ENCODE results near the gene RAB27B. TPM values are rescaled to one million over a fixed set of nuclear protein-coding genes. Genes with fewer than 3 reads are reported as not detected.

Gene RAB27B
- total and polyA plus RNA-seq, 8 donors, result 1.8 to 102 (median 17.0) TPM

DNA sequence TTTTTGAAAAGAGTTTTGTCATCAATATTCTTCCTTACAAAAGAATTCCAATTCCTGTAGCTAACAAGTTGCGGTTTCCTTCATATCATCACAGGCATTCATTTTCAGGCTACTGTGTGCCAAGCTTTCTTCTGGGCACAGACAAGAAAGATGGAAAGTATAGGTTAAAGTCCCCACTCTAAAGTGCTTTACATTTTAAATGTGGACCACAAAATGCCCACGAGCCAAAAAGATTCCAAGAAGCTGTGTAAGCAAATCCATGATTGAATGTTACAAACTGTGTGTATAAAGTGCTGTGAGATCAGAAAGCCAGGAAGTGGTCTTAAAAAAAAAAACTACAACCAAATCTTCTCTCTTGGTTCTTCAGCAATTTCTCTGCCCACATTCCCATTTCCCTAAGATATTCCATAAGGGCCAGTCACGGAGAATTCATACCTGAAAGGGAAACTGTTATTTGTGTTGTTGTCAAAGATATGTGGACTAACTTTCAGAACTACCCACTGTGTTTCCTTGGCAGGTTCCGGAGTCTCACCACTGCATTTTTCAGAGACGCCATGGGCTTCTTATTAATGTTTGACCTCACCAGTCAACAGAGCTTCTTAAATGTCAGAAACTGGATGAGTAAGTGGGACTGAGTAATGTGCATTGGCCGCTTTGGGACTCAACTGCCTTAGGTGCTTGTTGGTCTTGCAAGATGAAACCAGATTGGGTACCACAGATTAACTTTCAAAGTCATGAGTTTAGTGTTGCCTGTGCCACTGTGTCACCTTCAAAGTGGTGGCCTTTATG, 55.7 kb downstream of the RAB27B start:
- intact Hi-C loops (cut with DNase I; ENCODE audit: low total_unique reads), result no loop called here

DNA sequence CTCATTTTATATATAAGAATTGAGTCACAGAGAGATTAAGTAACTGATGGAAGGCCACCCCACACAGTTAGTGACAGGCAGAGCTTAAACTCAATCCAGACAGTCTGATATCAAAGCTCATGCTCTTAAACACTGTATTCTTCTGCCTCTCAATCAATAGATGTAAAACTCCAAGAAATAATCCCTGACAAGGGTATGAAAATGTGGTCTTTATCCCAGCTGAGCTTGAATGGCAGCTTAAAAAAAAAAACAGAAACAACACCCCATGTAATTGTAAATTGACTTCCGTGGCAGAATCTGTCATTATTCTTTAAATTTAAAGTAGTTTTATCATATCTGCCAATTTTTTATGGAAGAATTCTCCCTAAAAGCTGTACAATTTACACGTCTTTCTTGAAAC, 60.1 kb downstream of the RAB27B start:
- Histone ChIP-seq H3K4me3 (no peak overlapping the region), H3K27ac (no peak overlapping the region), H3K4me1 (no peaks in the 10 kb centered on the region), H3K36me3 (peaks cover 0 to 21% (median 16%) of the 10 kb centered on the region in 4 donors), H3K9me3 (no peaks in the 10 kb centered on the region), H3K27me3 (no peaks in the 10 kb centered on the region)
- intact Hi-C loops (cut with DNase I; ENCODE audit: low total_unique reads), result no loop called here
- WGBS, 5 donors, result 86 to 95% (median 90%) methylated on average over 2 of the region's 2 CpGs
- TF ChIP-seq, protein P1, sequence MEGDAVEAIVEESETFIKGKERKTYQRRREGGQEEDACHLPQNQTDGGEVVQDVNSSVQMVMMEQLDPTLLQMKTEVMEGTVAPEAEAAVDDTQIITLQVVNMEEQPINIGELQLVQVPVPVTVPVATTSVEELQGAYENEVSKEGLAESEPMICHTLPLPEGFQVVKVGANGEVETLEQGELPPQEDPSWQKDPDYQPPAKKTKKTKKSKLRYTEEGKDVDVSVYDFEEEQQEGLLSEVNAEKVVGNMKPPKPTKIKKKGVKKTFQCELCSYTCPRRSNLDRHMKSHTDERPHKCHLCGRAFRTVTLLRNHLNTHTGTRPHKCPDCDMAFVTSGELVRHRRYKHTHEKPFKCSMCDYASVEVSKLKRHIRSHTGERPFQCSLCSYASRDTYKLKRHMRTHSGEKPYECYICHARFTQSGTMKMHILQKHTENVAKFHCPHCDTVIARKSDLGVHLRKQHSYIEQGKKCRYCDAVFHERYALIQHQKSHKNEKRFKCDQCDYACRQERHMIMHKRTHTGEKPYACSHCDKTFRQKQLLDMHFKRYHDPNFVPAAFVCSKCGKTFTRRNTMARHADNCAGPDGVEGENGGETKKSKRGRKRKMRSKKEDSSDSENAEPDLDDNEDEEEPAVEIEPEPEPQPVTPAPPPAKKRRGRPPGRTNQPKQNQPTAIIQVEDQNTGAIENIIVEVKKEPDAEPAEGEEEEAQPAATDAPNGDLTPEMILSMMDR (IDR thresholded peaks at IDR 0.05), result no peak
- TF ChIP-seq POLR2A (IDR thresholded peaks at IDR 0.05), result no peak
- TF ChIP-seq EP300 (IDR thresholded peaks at IDR 0.05), result no peak
- no peak for TF ChIP-seq POLR2AphosphoS5 (IDR thresholded peaks at IDR 0.05)
- DNase-seq, result no peak

More for the DNA sequence above, 55.7 kb downstream of the RAB27B start:
- no peak overlapping the region for H3K27ac ChIP-seq
- DNase-seq, result no peak
- no peaks in the 10 kb centered on the region for H3K27me3 ChIP-seq
- H3K9me3 ChIP-seq, result no peaks in the 10 kb centered on the region
- H3K36me3 ChIP-seq, result peaks cover 0 to 25% (median 16%) of the 10 kb centered on the region in 4 donors
- H3K4me1 ChIP-seq, result peaks cover 0 to 25% (median 0%) of the 10 kb centered on the region in 4 donors
- H3K4me3 ChIP-seq, result no peak overlapping the region
- TF ChIP-seq EP300 (IDR thresholded peaks at IDR 0.05) (no peak), POLR2A (IDR thresholded peaks at IDR 0.05) (no peak), POLR2AphosphoS5 (IDR thresholded peaks at IDR 0.05) (no peak)
- TF ChIP-seq, protein P1 (IDR thresholded peaks at IDR 0.05), result no peak
- WGBS, 5 donors, result 76 to 89% (median 87%) methylated on average over 6 of the region's 6 CpGs

DNA sequence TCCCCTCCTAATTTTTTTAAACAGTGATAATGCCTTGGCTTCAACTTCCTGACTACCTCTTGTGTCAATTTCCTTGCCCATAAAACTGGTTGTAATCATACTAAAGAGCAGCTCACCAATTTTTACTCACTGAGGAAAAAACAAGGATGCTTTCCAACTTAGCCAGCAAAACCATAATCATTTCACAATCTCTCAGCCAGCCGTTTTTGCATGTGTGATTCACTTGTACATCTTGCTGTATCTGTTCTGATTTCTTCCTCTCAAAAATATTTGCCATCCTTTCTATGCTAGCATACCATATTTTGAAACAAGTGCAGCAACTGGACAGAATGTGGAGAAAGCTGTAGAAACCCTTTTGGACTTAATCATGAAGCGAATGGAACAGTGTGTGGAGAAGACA, 60.7 kb downstream of the RAB27B start:
- H3K9me3 ChIP-seq, result no peaks in the 10 kb centered on the region
- no peak overlapping the region for H3K4me3 ChIP-seq
- no peaks in the 10 kb centered on the region for H3K4me1 ChIP-seq
- H3K36me3 ChIP-seq, result peaks cover 0 to 16% (median 12%) of the 10 kb centered on the region in 4 donors
- H3K27ac ChIP-seq, result no peak overlapping the region
- intact Hi-C loops (cut with DNase I; ENCODE audit: low total_unique reads), result no loop called here
- 70 to 78% (median 76%) methylated on average over 2 of the region's 2 CpGs for WGBS, 5 donors
- no peaks in the 10 kb centered on the region for H3K27me3 ChIP-seq
- TF ChIP-seq, protein P1 (IDR thresholded peaks at IDR 0.05), result no peak
- TF ChIP-seq POLR2AphosphoS5 (IDR thresholded peaks at IDR 0.05), result no peak
- TF ChIP-seq EP300 (IDR thresholded peaks at IDR 0.05), result no peak
- no peak for TF ChIP-seq POLR2A (IDR thresholded peaks at IDR 0.05)
- no peak for DNase-seq

DNA sequence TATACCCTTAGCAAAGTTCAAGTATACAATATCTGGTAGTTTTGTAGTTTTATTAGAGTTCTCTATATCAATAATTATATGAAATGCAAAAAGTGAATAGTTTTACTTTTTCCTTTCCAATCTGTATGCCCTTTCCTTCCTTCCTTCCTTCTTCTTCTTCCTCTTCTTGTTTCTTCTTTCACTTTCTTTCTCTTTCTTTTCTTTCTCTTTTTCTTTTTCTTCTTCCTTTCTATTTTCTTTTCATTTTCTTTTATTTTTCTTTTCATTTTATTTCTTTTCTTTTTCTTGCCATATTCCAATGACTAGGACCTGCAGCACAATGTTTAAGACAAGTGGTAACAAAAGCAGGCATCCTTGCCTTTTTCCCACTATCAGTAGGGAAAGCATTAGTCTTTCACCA, 71.2 kb downstream of the RAB27B start:
- intact Hi-C loops (cut with DNase I; ENCODE audit: low total_unique reads), result no loop called here
- no peaks in the 10 kb centered on the region for H3K4me1 ChIP-seq
- no peak for DNase-seq
- no peak overlapping the region for H3K27ac ChIP-seq
- no peak for TF ChIP-seq POLR2A (IDR thresholded peaks at IDR 0.05)
- TF ChIP-seq, protein P1 (IDR thresholded peaks at IDR 0.05), result no peak
- TF ChIP-seq POLR2AphosphoS5 (IDR thresholded peaks at IDR 0.05), result no peak
- no peak for TF ChIP-seq EP300 (IDR thresholded peaks at IDR 0.05)
- H3K9me3 ChIP-seq, result no peaks in the 10 kb centered on the region
- no peaks in the 10 kb centered on the region for H3K27me3 ChIP-seq
- H3K36me3 ChIP-seq, result peaks cover 0 to 5% (median 2%) of the 10 kb centered on the region in 4 donors
- H3K4me3 ChIP-seq, result no peak overlapping the region
